HUES64 (cell line): ENCODE data around the gene MS4A5.
"Not testable (repeated sequence)": the region's sequence is repeated elsewhere in the genome, so short reads cannot be mapped to it uniquely, and the experiment has no call there.

Source experiments
- H3K27ac ChIP-seq: 2 replicates; pipeline ENCODE4 v1.7.0; 2013; ENCODE audit warnings: low read depth, low read length, inconsistent platforms
- H3K27me3 ChIP-seq: 2 replicates; pipeline ENCODE4 v1.6.1; 2013; ENCODE audit warnings: mild to moderate bottlenecking, low read length; ENCODE audit not compliant: insufficient read depth
- H3K36me3 ChIP-seq: 2 replicates; pipeline ENCODE4 v1.6.1; 2013; ENCODE audit warnings: mild to moderate bottlenecking, low read length; ENCODE audit not compliant: insufficient read depth
- H3K4me1 ChIP-seq: 2 replicates; pipeline ENCODE4 v1.6.1; 2013; ENCODE audit warnings: mild to moderate bottlenecking, low read length, moderate library complexity; ENCODE audit not compliant: insufficient read depth
- H3K4me3 ChIP-seq: 2 replicates; pipeline ENCODE4 v1.5.1; 2013; ENCODE audit warnings: mild to moderate bottlenecking, low read length, moderate library complexity
- H3K9ac ChIP-seq: 2 replicates; pipeline ENCODE4 v1.6.1; 2013; ENCODE audit warnings: mild to moderate bottlenecking, low read depth, low read length
- H3K9me3 ChIP-seq: 2 replicates; pipeline ENCODE4 v1.6.1; 2013; ENCODE audit warnings: low read depth, low read length; ENCODE audit not compliant: insufficient read depth
- WGBS: fragments of 150-250, 120-280 bp; methylation state at CpG from one replicate; pipeline ENCODE4 v1.1.7; 2013; ENCODE audit warnings: missing lambda C conversion rate; 5-methylcytosine and 5-hydroxymethylcytosine counted together

The MS4A5 gene

DNA sequence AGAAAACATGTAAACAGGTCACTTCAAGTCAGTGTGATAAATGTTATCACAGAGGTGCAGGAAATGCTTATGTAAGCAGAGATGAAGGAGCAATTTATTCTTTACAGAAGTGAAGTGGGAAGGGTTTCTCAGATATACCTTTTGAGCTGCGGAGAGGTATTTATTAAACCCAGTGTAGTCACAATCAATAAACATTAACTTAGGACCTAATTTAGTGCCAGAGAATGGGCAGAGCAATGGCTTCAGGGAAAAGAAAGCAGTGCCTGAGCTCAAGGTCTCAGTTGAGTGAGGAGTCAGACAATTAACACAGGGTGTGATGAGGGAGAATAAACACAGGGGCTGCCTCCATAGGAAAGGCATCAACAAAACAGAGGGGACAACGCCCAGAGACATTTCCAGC is 1.9 kb downstream of the MS4A5 start:
- H3K4me1 ChIP-seq: no peaks in the 10 kb centered on the region; the same call in 1 of the 2 replicates
- no peaks in the 10 kb centered on the region for H3K36me3 ChIP-seq
- H3K9ac ChIP-seq: no peak overlapping the region
- H3K9me3 ChIP-seq: peaks cover 3% of the 10 kb centered on the region; the same call in 1 of the 2 replicates
- WGBS: 86% methylated on average over 1 of the region's 2 CpGs
- no peaks in the 10 kb centered on the region for H3K27me3 ChIP-seq
- H3K4me3 ChIP-seq: no peak overlapping the region
- no peak overlapping the region for H3K27ac ChIP-seq

DNA sequence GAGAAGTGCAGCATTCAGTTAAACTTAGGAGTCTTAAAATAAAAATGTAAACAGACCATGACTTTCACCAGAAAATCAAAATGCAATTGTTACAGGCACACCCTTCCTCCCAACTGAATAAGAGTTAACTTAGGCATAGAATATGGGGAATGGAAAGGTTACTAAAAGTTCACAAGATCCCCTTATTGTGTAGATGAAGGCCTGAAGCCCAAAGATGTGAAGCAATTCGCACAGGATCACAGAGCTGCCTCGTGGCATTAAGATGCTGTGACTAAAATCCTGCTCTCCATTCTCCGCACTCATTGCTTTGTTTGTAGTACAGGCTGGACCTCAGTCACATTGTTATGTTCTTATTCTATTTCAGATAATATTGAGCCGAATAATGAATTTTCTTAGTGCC is 4.0 kb downstream of the MS4A5 start:
- no peaks in the 10 kb centered on the region; the same call in 1 of the 2 replicates for H3K4me1 ChIP-seq
- peaks cover 3% of the 10 kb centered on the region; the same call in 1 of the 2 replicates for H3K9me3 ChIP-seq
- WGBS: 73% methylated on average over 4 of the region's 4 CpGs

DNA sequence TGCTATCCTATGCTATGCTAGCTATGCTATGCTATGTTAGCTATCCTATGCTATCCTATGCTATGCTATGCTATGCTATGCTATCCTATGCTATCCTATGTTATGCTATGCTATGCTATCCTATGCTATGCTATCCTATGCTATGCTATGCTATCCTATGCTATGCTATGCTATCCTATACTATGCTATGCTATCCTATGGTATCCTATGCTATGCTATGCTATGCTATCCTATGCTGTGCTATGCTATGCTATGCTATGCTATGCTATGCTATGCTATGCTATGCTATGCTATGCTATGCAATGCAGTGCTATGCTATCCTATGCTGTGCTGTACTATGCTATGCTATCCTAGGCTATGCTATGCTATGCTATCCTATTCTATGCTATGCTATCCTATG is 17.7 kb downstream of the MS4A5 start:
- no peaks in the 10 kb centered on the region for H3K4me1 ChIP-seq
- no peak overlapping the region for H3K27ac ChIP-seq
- H3K4me3 ChIP-seq: no peak overlapping the region
- H3K9ac ChIP-seq: no peak overlapping the region
- H3K9me3 ChIP-seq: no peaks in the 10 kb centered on the region
- no peaks in the 10 kb centered on the region for H3K36me3 ChIP-seq
- no peaks in the 10 kb centered on the region for H3K27me3 ChIP-seq

More for the DNA sequence above, 4.0 kb downstream of the MS4A5 start:
- no peaks in the 10 kb centered on the region for H3K27me3 ChIP-seq
- H3K9ac ChIP-seq: no peak overlapping the region
- no peak overlapping the region for H3K27ac ChIP-seq
- no peaks in the 10 kb centered on the region for H3K36me3 ChIP-seq
- H3K4me3 ChIP-seq: no peak overlapping the region

DNA sequence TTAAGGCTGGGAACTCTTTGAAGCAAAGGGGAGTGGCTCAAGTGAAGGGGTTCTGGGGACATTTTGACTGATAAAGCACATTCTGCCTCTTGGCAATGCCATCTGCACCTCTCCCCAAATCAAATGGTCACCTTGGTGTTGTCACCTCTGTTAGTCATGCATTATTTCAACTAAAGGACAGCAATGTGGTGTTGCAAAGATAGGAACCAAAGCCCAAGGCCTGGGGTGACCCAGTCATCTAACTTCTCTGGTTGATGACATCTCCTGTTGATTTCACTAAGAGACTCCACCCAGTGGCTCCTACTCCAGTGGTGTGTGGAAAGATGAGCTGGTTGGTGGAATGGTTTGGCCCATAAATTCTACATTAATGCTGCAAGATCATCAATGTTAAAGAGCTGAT is 18.5 kb downstream of the MS4A5 start:
- no peak overlapping the region for H3K27ac ChIP-seq
- no peak overlapping the region for H3K9ac ChIP-seq
- H3K9me3 ChIP-seq: no peaks in the 10 kb centered on the region
- H3K36me3 ChIP-seq: no peaks in the 10 kb centered on the region
- no peak overlapping the region for H3K4me3 ChIP-seq
- no peaks in the 10 kb centered on the region for H3K4me1 ChIP-seq
- no peaks in the 10 kb centered on the region for H3K27me3 ChIP-seq

DNA sequence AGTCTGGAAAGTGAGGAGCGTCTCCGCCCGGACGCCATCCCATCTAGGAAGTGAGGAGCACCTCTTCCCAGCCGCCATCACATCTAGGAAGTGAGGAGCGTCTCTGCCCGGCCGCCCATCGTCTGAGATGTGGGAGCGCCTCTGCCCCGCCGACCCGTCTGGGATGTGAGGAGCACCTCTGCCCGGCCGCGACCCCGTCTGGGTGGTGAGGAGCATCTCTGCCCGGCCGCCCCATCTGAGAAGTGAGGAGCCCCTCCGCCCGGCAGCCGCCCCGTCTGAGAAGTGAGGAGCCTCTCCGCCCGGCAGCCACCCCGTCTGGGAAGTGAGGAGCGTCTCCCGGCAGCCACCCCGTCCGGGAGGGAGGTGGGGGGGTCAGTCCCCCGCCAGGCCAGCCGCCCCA is 21.8 kb downstream of the MS4A5 start:
- H3K4me1 ChIP-seq, H3K9ac ChIP-seq, H3K9me3 ChIP-seq, H3K27me3 ChIP-seq, H3K4me3 ChIP-seq, H3K27ac ChIP-seq, H3K36me3 ChIP-seq: not testable (repeated sequence)
- 98% methylated on average over 30 of the region's 32 CpGs for WGBS

DNA sequence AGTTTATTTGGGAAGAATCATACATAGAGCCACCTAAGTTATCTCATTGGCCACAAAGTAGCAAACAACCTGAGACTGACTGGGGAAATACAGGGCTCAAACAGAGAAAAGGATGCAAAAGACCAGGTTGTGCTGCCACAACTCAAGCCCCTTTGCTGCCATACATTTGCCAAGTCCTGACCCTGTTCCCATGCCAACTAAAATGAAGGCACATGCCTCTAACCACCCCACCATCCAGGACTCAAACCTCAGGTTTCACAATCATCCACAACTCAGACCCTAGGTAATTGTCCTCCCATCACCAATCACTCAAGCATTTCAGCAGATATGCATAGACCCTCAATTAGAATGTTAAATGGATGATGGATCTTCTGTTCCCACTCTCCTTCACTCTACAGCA is 24.8 kb downstream of the MS4A5 start:
- no peaks in the 10 kb centered on the region for H3K4me1 ChIP-seq
- no peak overlapping the region for H3K9ac ChIP-seq
- no peaks in the 10 kb centered on the region for H3K36me3 ChIP-seq
- H3K9me3 ChIP-seq: no peaks in the 10 kb centered on the region
- no peaks in the 10 kb centered on the region for H3K27me3 ChIP-seq
- no peak overlapping the region for H3K4me3 ChIP-seq
- H3K27ac ChIP-seq: no peak overlapping the region

DNA sequence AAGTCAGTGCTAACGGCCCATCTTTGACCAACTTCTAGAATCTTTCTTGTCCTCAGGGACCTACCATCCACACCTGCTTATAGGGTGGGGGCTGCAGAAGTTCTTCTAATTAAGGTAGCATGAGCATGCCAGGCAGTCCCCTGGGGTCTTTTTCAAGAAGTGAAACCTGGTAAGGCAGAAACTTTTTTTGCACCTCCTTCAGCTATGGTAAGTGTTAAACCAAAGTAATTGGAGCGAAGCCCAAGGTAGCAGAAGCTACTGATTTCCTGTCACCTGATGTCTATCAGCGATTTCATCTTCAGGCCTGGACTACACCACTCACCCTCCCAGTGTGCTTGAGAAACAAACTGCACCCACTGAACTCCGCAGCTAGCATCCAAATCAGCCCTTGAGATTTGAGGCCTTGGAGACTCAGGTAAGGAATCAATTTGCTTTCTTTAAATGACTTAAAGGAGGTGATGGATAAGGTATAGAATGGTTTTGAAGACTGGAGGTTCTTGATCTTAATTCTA is 26.2 kb downstream of the MS4A5 start, which contains the start of gene MS4A1:
Gene MS4A1 (plus strand): TSS at position 317 of the 512 bp plus-strand sequence. CDS start 6,528 bp downstream, outside the sequence.
- H3K9me3 ChIP-seq: no peaks in the 10 kb centered on the region
- H3K27ac ChIP-seq: no peak within 1 kb of the TSS
- no peaks in the 10 kb centered on the region for H3K4me1 ChIP-seq
- H3K27me3 ChIP-seq: no peaks in the 10 kb centered on the region
- 89% methylated on average over 4 of the region's 4 CpGs for WGBS
- no peaks in the 10 kb centered on the region for H3K36me3 ChIP-seq
- H3K4me3 ChIP-seq: no peak within 1 kb of the TSS
- H3K9ac ChIP-seq: no peak within 1 kb of the TSS

DNA sequence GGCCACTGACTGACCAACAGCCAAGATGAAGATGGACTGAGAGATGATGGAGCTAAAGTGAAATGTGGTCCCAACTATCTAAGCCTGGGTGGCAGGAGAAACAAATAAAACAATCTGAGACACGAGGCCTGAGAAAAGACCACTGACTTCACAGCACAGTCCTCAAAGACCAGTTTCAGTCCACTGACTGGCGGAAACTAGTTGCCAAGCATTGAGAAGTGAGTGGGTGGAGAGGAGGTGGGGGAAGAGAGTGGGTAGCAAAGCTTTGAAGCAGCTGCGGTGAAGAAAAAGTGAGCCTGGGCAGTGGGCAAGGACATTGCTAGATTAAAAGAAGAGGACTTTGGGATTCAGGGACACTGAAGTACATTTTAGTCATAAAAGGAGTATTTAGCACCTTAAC is 28.2 kb downstream of the MS4A5 start:
- H3K36me3 ChIP-seq: no peaks in the 10 kb centered on the region
- H3K9me3 ChIP-seq: no peaks in the 10 kb centered on the region
- no peak overlapping the region for H3K4me3 ChIP-seq
- no peak overlapping the region for H3K27ac ChIP-seq
- WGBS: 95% methylated on average over 3 of the region's 3 CpGs
- H3K27me3 ChIP-seq: no peaks in the 10 kb centered on the region
- no peak overlapping the region for H3K9ac ChIP-seq
- no peaks in the 10 kb centered on the region for H3K4me1 ChIP-seq

DNA sequence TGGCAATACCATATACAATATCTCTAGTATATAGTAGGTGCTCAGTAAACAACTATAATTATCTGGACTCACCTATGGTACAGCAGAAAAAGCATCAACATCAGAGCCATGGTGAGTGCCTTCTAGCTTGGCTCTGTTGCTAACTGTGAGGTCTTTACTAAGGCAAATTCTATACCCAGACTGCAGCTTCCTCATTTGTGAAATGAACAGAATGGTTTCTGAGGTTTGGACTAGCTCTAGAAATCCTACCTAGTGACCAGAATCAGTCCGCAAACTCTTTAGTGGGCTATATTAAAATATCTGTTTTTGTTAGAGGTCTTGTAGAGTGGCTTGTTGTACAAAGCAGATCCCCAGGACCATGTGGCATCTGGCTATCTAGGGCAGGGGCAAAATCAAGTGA is 30.0 kb downstream of the MS4A5 start:
- H3K4me3 ChIP-seq: no peak overlapping the region
- no peaks in the 10 kb centered on the region for H3K36me3 ChIP-seq
- no peaks in the 10 kb centered on the region for H3K9me3 ChIP-seq
- H3K4me1 ChIP-seq: no peaks in the 10 kb centered on the region
- H3K9ac ChIP-seq: no peak overlapping the region
- no peak overlapping the region for H3K27ac ChIP-seq
- 80% methylated on average over 1 of the region's 1 CpG for WGBS
- H3K27me3 ChIP-seq: no peaks in the 10 kb centered on the region

DNA sequence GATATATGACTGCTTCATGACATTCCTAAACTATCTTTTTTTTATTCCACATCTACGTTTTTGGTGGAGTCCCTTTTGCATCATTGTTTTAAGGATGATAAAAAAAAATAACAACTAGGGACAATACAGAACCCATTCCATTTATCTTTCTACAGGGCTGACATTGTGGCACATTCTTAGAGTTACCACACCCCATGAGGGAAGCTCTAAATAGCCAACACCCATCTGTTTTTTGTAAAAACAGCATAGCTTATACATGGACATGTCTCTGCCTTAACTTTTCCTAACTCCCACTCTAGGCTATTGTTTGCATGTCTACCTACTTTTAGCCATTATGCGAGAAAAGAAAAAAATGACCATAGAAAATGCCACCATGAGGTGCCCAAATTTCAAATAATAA is 39.5 kb downstream of the MS4A5 start:
- Histone ChIP-seq H3K4me1 (no peaks in the 10 kb centered on the region), H3K4me3 (no peak overlapping the region), H3K9ac (no peak overlapping the region), H3K9me3 (no peaks in the 10 kb centered on the region), H3K36me3 (no peaks in the 10 kb centered on the region), H3K27ac (no peak overlapping the region), H3K27me3 (no peaks in the 10 kb centered on the region)
- WGBS: 91% methylated on average over 1 of the region's 2 CpGs

DNA sequence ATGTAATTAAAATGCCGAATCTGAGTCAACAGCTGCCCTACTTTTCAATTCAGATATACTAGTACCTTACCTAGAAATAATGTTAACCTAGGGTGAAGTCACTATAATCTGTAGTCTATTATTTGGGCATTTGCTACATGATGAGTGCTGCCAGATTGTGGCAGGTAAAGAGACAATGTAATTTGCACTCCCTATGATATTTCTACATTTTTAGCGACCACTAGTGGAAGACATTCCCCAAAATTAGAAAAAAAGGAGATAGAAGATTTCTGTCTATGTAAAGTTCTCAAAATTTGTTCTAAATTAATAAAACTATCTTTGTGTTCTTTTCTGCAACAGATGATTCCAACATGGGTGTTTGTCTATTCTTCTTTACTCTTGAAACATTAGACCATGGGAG is 40.4 kb downstream of the MS4A5 start:
- WGBS: 60% methylated on average over 1 of the region's 2 CpGs
- no peaks in the 10 kb centered on the region for H3K4me1 ChIP-seq
- no peak overlapping the region for H3K27ac ChIP-seq
- H3K36me3 ChIP-seq: no peaks in the 10 kb centered on the region
- H3K4me3 ChIP-seq: no peak overlapping the region
- no peaks in the 10 kb centered on the region for H3K9me3 ChIP-seq
- no peak overlapping the region for H3K9ac ChIP-seq
- no peaks in the 10 kb centered on the region for H3K27me3 ChIP-seq

DNA sequence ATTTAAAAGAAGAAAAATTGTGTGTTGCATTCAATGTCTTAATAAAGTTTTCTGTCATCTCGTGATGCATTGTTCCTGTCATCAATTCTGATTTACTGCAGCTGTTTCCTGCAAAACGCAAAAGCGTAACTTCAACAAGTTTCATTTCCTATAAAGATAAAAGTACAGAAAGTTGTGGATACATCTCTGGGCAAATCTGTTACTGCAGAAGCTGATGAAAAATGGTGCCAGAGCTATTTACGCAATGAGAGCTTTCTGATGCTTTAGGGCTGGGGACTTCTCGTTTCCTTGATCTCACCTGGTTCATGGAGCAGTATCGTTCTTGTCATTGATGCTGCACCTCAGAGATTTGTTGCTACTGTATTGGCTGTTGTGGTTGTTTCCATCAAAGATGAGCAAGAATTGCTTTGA is 47.7 kb downstream of the MS4A5 start:
- Histone ChIP-seq H3K9ac (no peak overlapping the region), H3K27ac (no peak overlapping the region), H3K36me3 (no peaks in the 10 kb centered on the region), H3K4me3 (no peak overlapping the region), H3K9me3 (no peaks in the 10 kb centered on the region), H3K4me1 (no peaks in the 10 kb centered on the region), H3K27me3 (no peaks in the 10 kb centered on the region)
- WGBS: 95% methylated on average over 6 of the region's 6 CpGs
